Loucy (cell line): ENCODE results near the gene RGS6.

ENCODE experiments used
- H2AFZ ChIP-seq: fragments of 200-600 bp; sonication (generic); 2 replicates; pipeline ENCODE4 v1.6.0; 2016; ENCODE audit warnings: antibody characterized with exemption, mild to moderate bottlenecking, low read length, moderate library complexity
- H3F3A ChIP-seq: fragments of 200-600 bp; 2 replicates; pipeline ENCODE4 v1.6.0; 2016; ENCODE audit warnings: antibody characterized with exemption, low read depth, mild to moderate bottlenecking
- H3K27me3 ChIP-seq: fragments of 200-600 bp; sonication (generic); 2 replicates; pipeline ENCODE4 v1.6.1; 2014; ENCODE audit warnings: low read length, mild to moderate bottlenecking; ENCODE audit not compliant: insufficient read depth, poor library complexity, severe bottlenecking
- H3K36me3 ChIP-seq: fragments of 200-600 bp; sonication (generic); 2 replicates; pipeline ENCODE4 v1.6.1; 2016; ENCODE audit warnings: low read length; ENCODE audit not compliant: insufficient read depth
- H3K4me1 ChIP-seq: fragments of 200-600 bp; sonication (generic); 2 replicates; pipeline ENCODE4 v1.5.1; 2014; ENCODE audit warnings: low read length, mild to moderate bottlenecking; ENCODE audit not compliant: insufficient read depth, poor library complexity, severe bottlenecking
- H3K4me2 ChIP-seq: fragments of 200-600 bp; sonication (generic); 2 replicates; pipeline ENCODE4 v1.6.0; 2014; ENCODE audit warnings: antibody characterized with exemption, low read length, low read depth, mild to moderate bottlenecking; ENCODE audit not compliant: poor library complexity, severe bottlenecking
- H3K4me3 ChIP-seq: fragments of 200-600 bp; sonication (generic); 2 replicates; pipeline ENCODE4 v1.5.1; 2014; ENCODE audit warnings: low read length, mild to moderate bottlenecking, mixed read lengths; ENCODE audit not compliant: poor library complexity, severe bottlenecking
- H3K79me2 ChIP-seq: fragments of 200-600 bp; sonication (generic); 2 replicates; pipeline ENCODE4 v1.6.1; 2014; ENCODE audit warnings: low read length; ENCODE audit not compliant: insufficient read depth
- H3K9ac ChIP-seq: fragments of 200-600 bp; sonication (generic); 2 replicates; pipeline ENCODE4 v1.6.0; 2014; ENCODE audit warnings: mild to moderate bottlenecking, low read depth, low read length, moderate library complexity; ENCODE audit not compliant: poor library complexity, severe bottlenecking
- H3K9me2 ChIP-seq: fragments of 200-600 bp; sonication (generic); replicated peaks from 2 replicates; pipeline ENCODE4 v1.6.1; 2016; ENCODE audit warnings: low read depth, low read length, mixed read lengths
- H3K9me3 ChIP-seq: fragments of 200-600 bp; sonication (generic); 2 replicates; pipeline ENCODE4 v1.6.1; 2014; ENCODE audit warnings: mild to moderate bottlenecking, antibody characterized with exemption, low read length, low read depth; ENCODE audit not compliant: insufficient read depth
- H4K20me1 ChIP-seq: fragments of 200-600 bp; sonication (generic); 2 replicates; pipeline ENCODE4 v1.6.0; 2014; ENCODE audit warnings: antibody characterized with exemption, low read length, mild to moderate bottlenecking; ENCODE audit not compliant: insufficient read depth, poor library complexity, severe bottlenecking
- CTCF ChIP-seq: fragments of 200-600 bp; sonication (generic); conservative IDR thresholded peaks from 2 replicates; pipeline ENCODE4 v1.5.1; 2014; ENCODE audit warnings: mild to moderate bottlenecking, antibody characterized with exemption, low read length
- EZH2phosphoT487 ChIP-seq: fragments of 200-600 bp; IDR thresholded peaks from 2 replicates; pipeline ENCODE4 v1.6.1; 2018; ENCODE audit warnings: antibody characterized with exemption, mild to moderate bottlenecking, moderate library complexity, borderline replicate concordance

Gene RGS6

DNA sequence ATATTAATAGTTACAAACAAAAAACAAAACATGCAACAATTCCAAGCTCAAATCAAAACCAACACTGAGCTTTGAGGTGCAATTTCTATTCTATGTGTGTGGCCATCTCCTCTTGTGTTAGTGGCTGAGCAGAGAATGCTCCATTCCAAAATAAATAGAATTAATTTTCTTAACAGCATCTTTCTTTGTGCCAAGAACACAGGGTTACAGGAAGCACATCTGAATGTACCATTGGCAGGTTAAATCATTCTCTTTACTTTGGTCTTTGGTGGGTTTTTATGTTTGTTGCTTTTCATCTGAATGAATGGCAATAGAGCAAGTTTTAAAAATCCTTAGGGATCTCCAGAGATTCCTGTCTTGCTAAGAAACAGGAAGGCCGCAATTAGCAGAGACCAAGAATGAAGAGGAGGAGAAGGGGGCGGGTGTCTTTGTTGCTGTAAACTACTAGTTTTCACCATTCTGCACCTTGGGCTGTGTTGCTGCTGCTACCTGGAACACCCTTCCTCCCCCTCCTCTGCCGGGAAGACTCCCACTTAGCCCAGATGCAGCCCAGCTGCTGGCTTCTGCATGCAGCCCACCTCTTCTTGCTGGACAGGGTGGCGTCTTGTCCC, 165.0 kb downstream of the RGS6 start:
- Histone ChIP-seq H3K9ac (no peak overlapping the region), H3K36me3 (no peaks in the 10 kb centered on the region), H3K4me1 (peaks cover 38% of the 10 kb centered on the region), H3K9me3 (no peaks in the 10 kb centered on the region), H3K79me2 (no peaks in the 10 kb centered on the region), H3K4me2 (no peak overlapping the region), H3K9me2 (no peaks in the 10 kb centered on the region), H3F3A (no peaks in the 10 kb centered on the region), H3K27me3 (no peaks in the 10 kb centered on the region), H2AFZ (no peak overlapping the region), H3K4me3 (no peak overlapping the region), H4K20me1 (no peaks in the 10 kb centered on the region)
- TF ChIP-seq EZH2phosphoT487 (no peak), CTCF (no peak)

- Histone ChIP-seq H3K27me3 (no peaks in the 10 kb centered on the region), H3K4me3 (no peak overlapping the region), H3K79me2 (no peaks in the 10 kb centered on the region), H3K4me1 (peaks cover 38% of the 10 kb centered on the region), H3K9me3 (no peaks in the 10 kb centered on the region), H3K9me2 (no peaks in the 10 kb centered on the region), H3F3A (no peaks in the 10 kb centered on the region), H4K20me1 (no peaks in the 10 kb centered on the region), H3K9ac (peak overlapping the region; percentile 10), H2AFZ (no peak overlapping the region), H3K36me3 (no peaks in the 10 kb centered on the region), H3K4me2 (no peak overlapping the region)
- TF ChIP-seq CTCF (no peak), EZH2phosphoT487 (no peak)
Observed at GRCh38 chr14:72098210-72098609, 166.0 kb downstream of the RGS6 start.

- no peak overlapping the region for H2AFZ ChIP-seq
- H3K27me3 ChIP-seq: no peaks in the 10 kb centered on the region
- H3K9me2 ChIP-seq: no peaks in the 10 kb centered on the region
- no peaks in the 10 kb centered on the region for H4K20me1 ChIP-seq
- H3K9ac ChIP-seq: no peak overlapping the region
- H3K9me3 ChIP-seq: no peaks in the 10 kb centered on the region
- H3K4me2 ChIP-seq: no peak overlapping the region
- H3K4me1 ChIP-seq: peaks cover 43% of the 10 kb centered on the region
- H3K79me2 ChIP-seq: no peaks in the 10 kb centered on the region
- TF ChIP-seq CTCF (no peak), EZH2phosphoT487 (no peak)
- H3F3A ChIP-seq: no peaks in the 10 kb centered on the region
- no peak overlapping the region for H3K4me3 ChIP-seq
- H3K36me3 ChIP-seq: no peaks in the 10 kb centered on the region
Observed at GRCh38 chr14:72099566-72099965, 167.3 kb downstream of the RGS6 start.
